ENCODE data around the gene FZR1. TPM values are rescaled to one million over a fixed set of nuclear protein-coding genes. Genes with fewer than 3 reads are reported as not detected.

Gene FZR1
- total RNA-seq, 1 experiment from 2014 or later = 57.0 TPM

- Histone ChIP-seq H3K4me1 (replicated peaks; ENCODE audit: insufficient read depth) (no peaks in the 10 kb centered on the region), H3F3A (ENCODE audit: insufficient read depth, low read depth) (no peaks in the 10 kb centered on the region), H3K9me3 (ENCODE audit: insufficient read depth, low read depth) (no peaks in the 10 kb centered on the region), H3K36me3 (ENCODE audit: low read depth) (no peaks in the 10 kb centered on the region), H3K79me2 (ENCODE audit: low read depth) (peaks cover 5% of the 10 kb centered on the region; the same call in 1 of the 2 replicates), H3K4me3 (no peak overlapping the region), H3K9me2 (ENCODE audit: insufficient read depth) (no peaks in the 10 kb centered on the region), H3K27ac (no peak overlapping the region), H3K4me2 (no peak overlapping the region), H3K27me3 (ENCODE audit: insufficient read depth, low read depth) (no peaks in the 10 kb centered on the region), H2AFZ (no peak overlapping the region), H4K20me1 (ENCODE audit: insufficient read depth) (no peaks in the 10 kb centered on the region)
- POLR2A ChIA-PET (ENCODE audit: unreplicated experiment) = no interaction called here
- CTCF ChIA-PET = no interaction called here
- no peak for DNase-seq
- intact Hi-C loops (cut with micrococcal nuclease; ENCODE audit: unreplicated experiment) = no loop called here
- no TSS peak for BruUV-seq (replicated peaks)
- no peak for TF ChIP-seq EZH2 (IDR thresholded peaks at IDR 0.05; ENCODE audit: low read depth)
- TF ChIP-seq, protein P1, sequence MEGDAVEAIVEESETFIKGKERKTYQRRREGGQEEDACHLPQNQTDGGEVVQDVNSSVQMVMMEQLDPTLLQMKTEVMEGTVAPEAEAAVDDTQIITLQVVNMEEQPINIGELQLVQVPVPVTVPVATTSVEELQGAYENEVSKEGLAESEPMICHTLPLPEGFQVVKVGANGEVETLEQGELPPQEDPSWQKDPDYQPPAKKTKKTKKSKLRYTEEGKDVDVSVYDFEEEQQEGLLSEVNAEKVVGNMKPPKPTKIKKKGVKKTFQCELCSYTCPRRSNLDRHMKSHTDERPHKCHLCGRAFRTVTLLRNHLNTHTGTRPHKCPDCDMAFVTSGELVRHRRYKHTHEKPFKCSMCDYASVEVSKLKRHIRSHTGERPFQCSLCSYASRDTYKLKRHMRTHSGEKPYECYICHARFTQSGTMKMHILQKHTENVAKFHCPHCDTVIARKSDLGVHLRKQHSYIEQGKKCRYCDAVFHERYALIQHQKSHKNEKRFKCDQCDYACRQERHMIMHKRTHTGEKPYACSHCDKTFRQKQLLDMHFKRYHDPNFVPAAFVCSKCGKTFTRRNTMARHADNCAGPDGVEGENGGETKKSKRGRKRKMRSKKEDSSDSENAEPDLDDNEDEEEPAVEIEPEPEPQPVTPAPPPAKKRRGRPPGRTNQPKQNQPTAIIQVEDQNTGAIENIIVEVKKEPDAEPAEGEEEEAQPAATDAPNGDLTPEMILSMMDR (conservative IDR thresholded peaks at IDR 0.05) = no peak
Measured at GRCh38 chr19:3523361-3524077, 17.4 kb downstream of the FZR1 start.

DNA sequence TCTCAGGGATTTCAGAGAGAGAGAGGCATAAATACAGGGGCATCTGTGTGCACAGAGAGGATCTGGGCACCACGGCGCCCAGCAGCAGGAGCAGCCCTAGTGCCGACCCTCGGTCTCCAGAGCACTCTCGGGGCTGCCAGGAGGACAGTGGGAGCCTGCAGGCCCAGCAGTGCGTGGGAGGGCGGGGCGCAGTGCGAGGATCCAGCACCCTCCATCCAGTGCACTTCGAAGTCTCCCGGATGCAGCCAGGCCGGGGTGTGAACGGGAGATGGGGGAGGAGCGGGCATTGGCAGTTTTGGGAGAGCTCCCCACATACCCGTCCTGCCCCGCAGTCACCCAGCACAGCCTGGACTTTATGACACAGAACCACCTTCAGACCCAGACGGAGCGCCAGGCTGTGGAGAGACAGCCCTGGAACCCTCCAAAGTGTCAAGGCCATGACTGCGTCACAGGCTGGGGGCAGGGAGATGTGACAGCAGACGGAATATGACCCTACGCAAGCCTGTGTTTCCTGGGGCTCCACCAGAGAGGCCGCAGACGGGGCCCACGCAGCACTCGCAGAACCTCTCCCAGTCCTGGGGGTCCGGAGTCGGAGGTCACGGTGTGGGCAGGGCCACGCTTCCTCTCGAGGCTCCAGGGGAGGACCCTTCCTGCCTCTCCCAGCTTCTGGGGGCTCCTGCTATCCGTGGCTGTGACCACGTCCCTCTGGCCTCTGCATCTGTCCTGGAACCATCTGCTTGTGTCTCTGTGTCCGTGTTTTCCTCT lies 18.1 kb downstream of the FZR1 start:
- Histone ChIP-seq H3K27me3 (ENCODE audit: insufficient read depth, low read depth) (no peaks in the 10 kb centered on the region), H3K4me1 (replicated peaks; ENCODE audit: insufficient read depth) (no peaks in the 10 kb centered on the region), H3K9me3 (ENCODE audit: insufficient read depth, low read depth) (no peaks in the 10 kb centered on the region), H3K4me3 (no peak overlapping the region), H3K79me2 (ENCODE audit: low read depth) (peaks cover 5% of the 10 kb centered on the region; the same call in 1 of the 2 replicates), H3K9me2 (ENCODE audit: insufficient read depth) (no peaks in the 10 kb centered on the region), H2AFZ (no peak overlapping the region), H3K27ac (no peak overlapping the region), H4K20me1 (ENCODE audit: insufficient read depth) (no peaks in the 10 kb centered on the region), H3K4me2 (no peak overlapping the region), H3K36me3 (ENCODE audit: low read depth) (no peaks in the 10 kb centered on the region), H3F3A (ENCODE audit: insufficient read depth, low read depth) (no peaks in the 10 kb centered on the region)
- TF ChIP-seq, protein P1 (conservative IDR thresholded peaks at IDR 0.05) = no peak
- no peak for TF ChIP-seq EZH2 (IDR thresholded peaks at IDR 0.05; ENCODE audit: low read depth)
- CTCF ChIA-PET = no interaction called here
- intact Hi-C loops (cut with micrococcal nuclease; ENCODE audit: unreplicated experiment) = no loop called here
- POLR2A ChIA-PET (ENCODE audit: unreplicated experiment) = no interaction called here
- no peak for DNase-seq
- BruUV-seq (replicated peaks) = no TSS peak

DNA sequence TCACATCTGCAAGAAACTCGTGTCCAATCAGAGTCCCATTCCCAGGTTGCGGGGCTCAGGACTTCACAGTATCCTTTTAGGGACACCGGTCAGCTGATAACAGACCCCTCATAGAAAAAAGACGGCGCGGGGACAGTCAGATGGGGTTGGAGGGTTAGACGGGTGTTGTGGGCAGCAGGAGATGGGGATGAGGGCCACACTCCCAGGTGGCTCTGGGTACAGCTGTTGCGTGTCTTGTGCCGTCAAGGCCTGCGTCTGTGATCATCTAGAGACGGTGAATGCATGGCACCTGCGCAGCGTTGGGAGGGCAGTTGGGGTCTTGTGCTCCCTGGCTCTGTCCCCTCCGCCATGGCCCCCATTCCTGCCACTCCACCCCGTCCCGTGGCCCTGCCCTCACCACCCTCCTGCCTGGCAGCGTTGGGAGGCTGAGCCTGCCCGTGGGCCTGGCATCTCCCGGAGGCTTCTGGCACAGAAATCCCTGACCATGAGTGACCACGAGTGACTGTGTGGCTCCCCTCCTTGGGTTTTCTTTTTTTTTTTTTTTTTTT lies 18.9 kb downstream of the FZR1 start:
- intact Hi-C loops (cut with micrococcal nuclease; ENCODE audit: unreplicated experiment) = no loop called here
- H2AFZ ChIP-seq = no peak overlapping the region
- DNase-seq = no peak
- H3K27ac ChIP-seq = no peak overlapping the region
- H3K36me3 ChIP-seq (ENCODE audit: low read depth) = no peaks in the 10 kb centered on the region
- no peaks in the 10 kb centered on the region for H3K27me3 ChIP-seq (ENCODE audit: insufficient read depth, low read depth)
- H3K4me3 ChIP-seq = no peak overlapping the region
- ChIA-PET POLR2A (ENCODE audit: unreplicated experiment) (no interaction called here), CTCF (no interaction called here)
- no peaks in the 10 kb centered on the region for H3F3A ChIP-seq (ENCODE audit: insufficient read depth, low read depth)
- H3K4me1 ChIP-seq (replicated peaks; ENCODE audit: insufficient read depth) = no peaks in the 10 kb centered on the region
- no peaks in the 10 kb centered on the region; the same call in 1 of the 2 replicates for H3K79me2 ChIP-seq (ENCODE audit: low read depth)
- H3K9me2 ChIP-seq (ENCODE audit: insufficient read depth) = no peaks in the 10 kb centered on the region
- TF ChIP-seq, protein P1 (conservative IDR thresholded peaks at IDR 0.05) = no peak
- TF ChIP-seq EZH2 (IDR thresholded peaks at IDR 0.05; ENCODE audit: low read depth) = no peak
- no peak overlapping the region for H3K4me2 ChIP-seq
- no peaks in the 10 kb centered on the region for H3K9me3 ChIP-seq (ENCODE audit: insufficient read depth, low read depth)
- H4K20me1 ChIP-seq (ENCODE audit: insufficient read depth) = no peaks in the 10 kb centered on the region
- no TSS peak for BruUV-seq (replicated peaks)
